HG03139 (cell line): Measurements from ENCODE around the gene UQCRHL.

ENCODE experiments used
- ATAC-seq: cut with Tn5 transposase; IDR thresholded peaks from one replicate; pipeline ENCODE4 v1.9.1; 2021; ENCODE audit not compliant: unreplicated experiment

Gene UQCRHL

GRCh38 chr1:15758953-15759661, 48.3 kb downstream of the UQCRHL start:
- ATAC-seq = no peak

GRCh38 chr1:15758343-15758931, 49.0 kb downstream of the UQCRHL start, which contains the start of gene FBLIM1:
Gene FBLIM1, plus strand, starts transcription at chr1:15758795. Its CDS starts 6,189 bp downstream, at chr1:15764984.
- no peak for ATAC-seq

GRCh38 chr1:15757575-15758342, 49.7 kb downstream of the UQCRHL start:
- no peak for ATAC-seq
